ENCODE results near the gene EPOP. TPM values are rescaled to one million over a fixed set of nuclear protein-coding genes. Genes with fewer than 3 reads are reported as not detected.
"Not testable (repeated sequence)": the region's sequence is repeated elsewhere in the genome, so short reads cannot be mapped to it uniquely, and the experiment has no call there.

Gene EPOP
- polyA plus RNA-seq, 1 experiment, result 0.17 TPM

DNA sequence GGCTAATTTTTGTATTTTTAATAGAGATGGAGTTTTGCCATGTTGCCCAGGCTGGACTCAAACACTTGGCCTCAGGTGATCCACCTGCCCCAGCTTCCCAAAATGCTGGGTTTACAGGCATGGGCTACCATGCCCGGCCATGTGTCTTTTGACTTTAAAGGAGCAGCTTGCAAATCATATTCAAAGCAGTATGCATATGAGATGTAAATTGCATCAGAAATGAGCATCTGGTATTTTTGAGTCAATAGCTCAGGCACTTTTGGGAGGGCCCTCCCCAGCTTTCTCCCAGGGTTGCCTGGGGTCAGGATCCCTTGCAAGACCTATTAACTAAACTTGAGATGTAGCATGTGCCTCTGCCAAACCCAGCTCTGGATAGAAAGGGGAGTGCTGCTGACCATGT, 21.5 kb downstream of the EPOP start:
- no peak overlapping the region for H3K27ac ChIP-seq (ENCODE audit: low read depth, low read length)
- H3K9me3 ChIP-seq (ENCODE audit: control insufficient read depth, insufficient read depth, low read length), result no peaks in the 10 kb centered on the region
- peaks cover 34% of the 10 kb centered on the region for H3K27me3 ChIP-seq (ENCODE audit: control insufficient read depth, insufficient read depth, low read length)
- CTCF ChIA-PET, result interaction anchor here (1.5 kb wide), 1 partner anchor 95 kb away, joined by 6 read pairs; no protein-coding TSS in a partner anchor
- no peak for DNase-seq (ENCODE audit: low read depth, low spot score)
- TF ChIP-seq, protein P1, sequence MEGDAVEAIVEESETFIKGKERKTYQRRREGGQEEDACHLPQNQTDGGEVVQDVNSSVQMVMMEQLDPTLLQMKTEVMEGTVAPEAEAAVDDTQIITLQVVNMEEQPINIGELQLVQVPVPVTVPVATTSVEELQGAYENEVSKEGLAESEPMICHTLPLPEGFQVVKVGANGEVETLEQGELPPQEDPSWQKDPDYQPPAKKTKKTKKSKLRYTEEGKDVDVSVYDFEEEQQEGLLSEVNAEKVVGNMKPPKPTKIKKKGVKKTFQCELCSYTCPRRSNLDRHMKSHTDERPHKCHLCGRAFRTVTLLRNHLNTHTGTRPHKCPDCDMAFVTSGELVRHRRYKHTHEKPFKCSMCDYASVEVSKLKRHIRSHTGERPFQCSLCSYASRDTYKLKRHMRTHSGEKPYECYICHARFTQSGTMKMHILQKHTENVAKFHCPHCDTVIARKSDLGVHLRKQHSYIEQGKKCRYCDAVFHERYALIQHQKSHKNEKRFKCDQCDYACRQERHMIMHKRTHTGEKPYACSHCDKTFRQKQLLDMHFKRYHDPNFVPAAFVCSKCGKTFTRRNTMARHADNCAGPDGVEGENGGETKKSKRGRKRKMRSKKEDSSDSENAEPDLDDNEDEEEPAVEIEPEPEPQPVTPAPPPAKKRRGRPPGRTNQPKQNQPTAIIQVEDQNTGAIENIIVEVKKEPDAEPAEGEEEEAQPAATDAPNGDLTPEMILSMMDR (IDR thresholded peaks at IDR 0.05; ENCODE audit: low read depth, low read length), result no peak
- POLR2A ChIA-PET, result no interaction called here
- no peak overlapping the region for H3K4me3 ChIP-seq (ENCODE audit: low read depth, low read length)

DNA sequence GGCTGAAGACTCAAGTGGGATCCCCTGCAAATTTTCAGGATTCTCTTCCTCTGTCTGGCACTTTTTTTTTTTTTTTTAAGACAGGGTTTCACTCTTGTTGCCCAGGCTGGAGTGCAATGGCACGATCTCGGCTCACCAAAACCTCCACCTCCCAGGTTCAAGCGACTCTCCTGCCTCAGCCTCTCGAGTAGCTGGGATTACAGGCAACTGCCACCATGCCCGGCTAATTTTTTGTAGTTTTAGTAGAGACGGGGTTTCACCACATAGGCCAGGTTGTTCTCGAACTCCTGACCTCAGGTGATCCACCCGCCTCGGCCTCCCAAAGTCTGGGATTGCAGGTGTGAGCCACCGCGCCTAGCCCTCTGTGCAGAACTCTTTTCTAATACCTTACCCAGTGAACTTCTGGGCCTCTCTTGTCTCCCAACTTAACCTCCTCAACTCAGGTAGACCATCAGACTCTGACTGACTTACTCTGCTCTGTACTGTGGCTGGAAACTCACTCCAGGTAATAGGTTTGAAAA, 24.0 kb downstream of the EPOP start:
- H3K4me3 ChIP-seq (ENCODE audit: low read depth, low read length); H3K9me3 ChIP-seq (ENCODE audit: control insufficient read depth, insufficient read depth, low read length); POLR2A ChIA-PET; H3K27ac ChIP-seq (ENCODE audit: low read depth, low read length); DNase-seq (ENCODE audit: low read depth, low spot score): not testable (repeated sequence)
- peaks cover 23% of the 10 kb centered on the region for H3K27me3 ChIP-seq (ENCODE audit: control insufficient read depth, insufficient read depth, low read length)
- CTCF ChIA-PET, result interaction anchor here (0.9 to 3.0 kb wide), 3 partner anchors 10 to 93 kb away, joined by 4 to 8 read pairs (median 5); no protein-coding TSS in a partner anchor

DNA sequence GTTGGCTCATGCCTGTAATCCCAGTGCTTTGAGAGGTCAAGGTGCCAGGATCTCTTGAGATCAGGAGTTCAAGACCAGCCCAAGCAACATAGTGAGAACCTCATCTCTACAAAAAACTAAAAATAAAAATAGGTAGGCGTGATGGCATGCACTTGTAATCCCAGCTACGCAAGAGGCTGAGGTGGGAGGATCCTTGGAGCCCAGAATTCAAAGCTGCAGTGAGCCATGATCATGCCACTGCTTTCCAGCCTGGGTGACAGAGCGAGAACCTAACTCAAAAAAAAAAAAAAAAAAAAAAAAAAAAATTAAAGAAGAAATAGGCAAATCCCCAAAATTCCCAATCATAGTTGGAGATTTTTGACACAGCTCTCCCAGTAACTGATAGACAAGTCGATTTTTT, 36.8 kb downstream of the EPOP start:
- no peak overlapping the region for H3K4me3 ChIP-seq (ENCODE audit: low read depth, low read length)
- H3K9me3 ChIP-seq (ENCODE audit: control insufficient read depth, insufficient read depth, low read length), result no peaks in the 10 kb centered on the region
- POLR2A ChIA-PET, result interaction anchor here (0.6 kb wide), 1 partner anchor 9 kb away, joined by 3 read pairs; no protein-coding TSS in a partner anchor
- peaks cover 5% of the 10 kb centered on the region for H3K27me3 ChIP-seq (ENCODE audit: control insufficient read depth, insufficient read depth, low read length)
- CTCF ChIA-PET, result interaction anchor here (0.9 kb wide), 1 partner anchor 31 kb away, joined by 11 read pairs; no protein-coding TSS in a partner anchor
- H3K27ac ChIP-seq (ENCODE audit: low read depth, low read length), result no peak overlapping the region
- TF ChIP-seq, protein P1 (IDR thresholded peaks at IDR 0.05; ENCODE audit: low read depth, low read length), result no peak
- DNase-seq (ENCODE audit: low read depth, low spot score), result no peak

GRCh38 chr17:38636054-38636453, 38.7 kb downstream of the EPOP start:
- no peak for DNase-seq (ENCODE audit: low read depth, low spot score)
- no peaks in the 10 kb centered on the region for H3K9me3 ChIP-seq (ENCODE audit: control insufficient read depth, insufficient read depth, low read length)
- CTCF ChIA-PET, result no interaction called here
- no peak overlapping the region for H3K27ac ChIP-seq (ENCODE audit: low read depth, low read length)
- H3K27me3 ChIP-seq (ENCODE audit: control insufficient read depth, insufficient read depth, low read length), result peaks cover 5% of the 10 kb centered on the region
- TF ChIP-seq, protein P1 (IDR thresholded peaks at IDR 0.05; ENCODE audit: low read depth, low read length), result no peak
- POLR2A ChIA-PET, result interaction anchor here (0.6 kb wide), 1 partner anchor 110 kb away, joined by 7 read pairs; no protein-coding TSS in a partner anchor
- H3K4me3 ChIP-seq (ENCODE audit: low read depth, low read length), result no peak overlapping the region

DNA sequence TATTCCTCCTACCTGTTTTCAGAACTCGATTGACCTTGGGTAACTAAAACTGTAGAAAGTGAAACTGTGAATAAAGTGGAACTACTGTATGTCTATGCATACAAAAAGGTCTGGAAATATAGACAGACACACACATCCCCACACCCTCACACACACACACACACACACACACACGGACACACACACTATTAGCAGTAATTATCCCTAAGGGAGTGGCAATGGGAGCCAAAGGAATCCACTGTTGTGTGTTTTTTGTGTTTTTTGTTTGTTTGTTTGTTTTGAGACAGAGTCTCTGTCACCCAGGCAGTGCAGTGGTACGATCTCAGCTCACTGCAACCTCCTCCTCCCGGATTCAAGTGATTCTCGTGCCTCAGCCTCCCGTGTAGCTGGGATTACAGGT, 42.4 kb downstream of the EPOP start:
- Histone ChIP-seq H3K4me3 (ENCODE audit: low read depth, low read length) (no peak overlapping the region), H3K27ac (ENCODE audit: low read depth, low read length) (no peak overlapping the region), H3K27me3 (ENCODE audit: control insufficient read depth, insufficient read depth, low read length) (peaks cover 11% of the 10 kb centered on the region), H3K9me3 (ENCODE audit: control insufficient read depth, insufficient read depth, low read length) (no peaks in the 10 kb centered on the region)
- DNase-seq (ENCODE audit: low read depth, low spot score), result no peak
- TF ChIP-seq, protein P1 (IDR thresholded peaks at IDR 0.05; ENCODE audit: low read depth, low read length), result no peak
- ChIA-PET POLR2A (no interaction called here), CTCF (no interaction called here)
